ENCODE data around the gene LMO1. TPM values are rescaled to one million over a fixed set of nuclear protein-coding genes. Genes with fewer than 3 reads are reported as not detected.

Gene LMO1
- total and polyA plus RNA-seq, 2 of the 8 experiments (the other 6 are each of a cell fraction or from before 2014, with no cell fraction given): 0.17 TPM; not detected in 1

- TF ChIP-seq TAF7 (optimal IDR thresholded peaks at IDR 0.05; ENCODE audit: borderline replicate concordance, low read depth, low read length): no peak
- no peak for TF ChIP-seq CBX8 (IDR thresholded peaks at IDR 0.05; ENCODE audit: borderline replicate concordance, low read depth, low read length)
- no peak for TF ChIP-seq SP1 (IDR thresholded peaks at IDR 0.05; ENCODE audit: low read depth, low read length)
Observed at GRCh38 chr11:8251616-8252295, 11.9 kb downstream of the LMO1 start (continued).
